ENCODE measurements around the gene ITFG2. TPM values are rescaled to one million over a fixed set of nuclear protein-coding genes. Genes with fewer than 3 reads are reported as not detected.

ITFG2 gene
- total and polyA plus RNA-seq, 4 donors, result 7.5 to 26.3 (median 11.4) TPM

DNA sequence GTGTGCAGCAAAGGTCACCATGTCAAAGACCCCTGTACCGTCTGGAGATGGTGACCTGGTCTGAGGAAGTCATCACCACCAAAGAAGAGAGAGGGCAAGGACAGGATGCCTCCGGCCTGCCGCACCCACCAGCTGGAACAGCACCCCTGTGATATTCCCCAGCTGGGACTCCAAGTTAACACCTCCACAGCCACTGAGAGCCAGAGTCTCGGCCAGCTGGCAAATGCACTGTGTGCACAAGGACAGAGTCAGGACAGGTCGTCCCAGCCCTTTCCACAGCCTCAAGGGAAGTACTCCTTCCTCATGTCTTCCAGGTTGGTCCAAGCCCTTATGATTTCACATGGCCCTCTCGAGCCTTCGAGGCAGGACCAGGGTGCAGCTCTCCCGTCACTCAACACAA is 37.0 kb upstream of the ITFG2 start:
- WGBS, result 74% methylated on average over 8 of the region's 8 CpGs
- Histone ChIP-seq H3K4me1 (ENCODE audit: control insufficient read depth in 4 of 4, insufficient read depth in 4 of 4, low read length in 3 of 4) (peaks cover 0 to 2% (median 0%) of the 10 kb centered on the region in 4 donors), H3K27me3 (ENCODE audit: control insufficient read depth in 4 of 4, insufficient read depth in 4 of 4, low read length in 3 of 4) (no peaks in the 10 kb centered on the region), H3K9me3 (ENCODE audit: control insufficient read depth in 4 of 4, low read length in 3 of 4) (no peaks in the 10 kb centered on the region), H3K9ac (ENCODE audit: low read depth in 1 of 2, low read length in 2 of 2) (no peak overlapping the region), H3K36me3 (ENCODE audit: control insufficient read depth in 4 of 4, insufficient read depth in 3 of 4, low read depth in 1 of 4, low read length in 3 of 4) (no peaks in the 10 kb centered on the region), H3K4me3 (ENCODE audit: low read depth in 1 of 3, low read length in 3 of 3) (no peak overlapping the region), H3K27ac (ENCODE audit: low read depth in 1 of 2, low read length in 2 of 2) (no peak overlapping the region)
- no peak for TF ChIP-seq YY1 (IDR thresholded peaks at IDR 0.05)
- TF ChIP-seq TAF1 (conservative IDR thresholded peaks at IDR 0.05), result no peak
- no peak for DNase-seq (ENCODE audit: low spot score)

DNA sequence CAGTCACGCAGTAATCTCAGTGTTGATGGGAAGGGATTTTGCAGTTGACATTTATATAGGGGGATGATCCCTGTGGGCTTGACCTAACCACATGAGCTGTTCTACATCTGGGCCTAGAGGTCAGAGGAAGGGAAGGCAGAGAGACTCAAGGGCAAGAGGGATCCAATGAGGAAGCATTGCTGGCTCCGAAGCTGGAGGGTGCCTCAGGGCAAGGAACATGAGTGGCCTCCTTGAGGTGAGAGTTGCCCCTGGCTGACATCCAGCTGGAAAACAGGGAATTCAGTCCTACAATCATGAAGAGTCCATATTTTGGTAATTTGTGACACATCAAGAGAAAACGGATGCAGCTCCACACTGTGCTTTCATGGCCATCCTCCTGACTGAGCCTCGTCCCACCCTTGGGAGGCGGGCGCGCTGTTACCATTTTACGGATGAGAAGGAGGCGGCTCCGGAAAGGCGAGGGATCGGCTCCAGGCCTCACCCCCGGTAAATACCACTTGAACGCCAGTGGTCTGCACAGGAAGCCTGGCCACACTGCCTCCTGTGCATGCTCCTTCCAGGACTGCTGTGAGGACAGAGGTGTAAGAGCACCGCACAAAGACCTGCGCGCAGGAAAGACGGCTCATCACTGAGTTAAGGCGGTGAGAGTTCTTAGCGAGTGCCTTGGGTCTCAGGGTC is 36.2 kb upstream of the ITFG2 start:
- TF ChIP-seq, protein P1, sequence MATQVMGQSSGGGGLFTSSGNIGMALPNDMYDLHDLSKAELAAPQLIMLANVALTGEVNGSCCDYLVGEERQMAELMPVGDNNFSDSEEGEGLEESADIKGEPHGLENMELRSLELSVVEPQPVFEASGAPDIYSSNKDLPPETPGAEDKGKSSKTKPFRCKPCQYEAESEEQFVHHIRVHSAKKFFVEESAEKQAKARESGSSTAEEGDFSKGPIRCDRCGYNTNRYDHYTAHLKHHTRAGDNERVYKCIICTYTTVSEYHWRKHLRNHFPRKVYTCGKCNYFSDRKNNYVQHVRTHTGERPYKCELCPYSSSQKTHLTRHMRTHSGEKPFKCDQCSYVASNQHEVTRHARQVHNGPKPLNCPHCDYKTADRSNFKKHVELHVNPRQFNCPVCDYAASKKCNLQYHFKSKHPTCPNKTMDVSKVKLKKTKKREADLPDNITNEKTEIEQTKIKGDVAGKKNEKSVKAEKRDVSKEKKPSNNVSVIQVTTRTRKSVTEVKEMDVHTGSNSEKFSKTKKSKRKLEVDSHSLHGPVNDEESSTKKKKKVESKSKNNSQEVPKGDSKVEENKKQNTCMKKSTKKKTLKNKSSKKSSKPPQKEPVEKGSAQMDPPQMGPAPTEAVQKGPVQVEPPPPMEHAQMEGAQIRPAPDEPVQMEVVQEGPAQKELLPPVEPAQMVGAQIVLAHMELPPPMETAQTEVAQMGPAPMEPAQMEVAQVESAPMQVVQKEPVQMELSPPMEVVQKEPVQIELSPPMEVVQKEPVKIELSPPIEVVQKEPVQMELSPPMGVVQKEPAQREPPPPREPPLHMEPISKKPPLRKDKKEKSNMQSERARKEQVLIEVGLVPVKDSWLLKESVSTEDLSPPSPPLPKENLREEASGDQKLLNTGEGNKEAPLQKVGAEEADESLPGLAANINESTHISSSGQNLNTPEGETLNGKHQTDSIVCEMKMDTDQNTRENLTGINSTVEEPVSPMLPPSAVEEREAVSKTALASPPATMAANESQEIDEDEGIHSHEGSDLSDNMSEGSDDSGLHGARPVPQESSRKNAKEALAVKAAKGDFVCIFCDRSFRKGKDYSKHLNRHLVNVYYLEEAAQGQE (IDR thresholded peaks at IDR 0.05), result no peak
- TF ChIP-seq YY1 (IDR thresholded peaks at IDR 0.05) (no peak), SP1 (IDR thresholded peaks at IDR 0.05) (no peak), JUND (IDR thresholded peaks at IDR 0.05) (no peak), FOXA1 (IDR thresholded peaks at IDR 0.05) (no peak), HNF4A (conservative IDR thresholded peaks at IDR 0.05) (no peak), RAD21 (IDR thresholded peaks at IDR 0.05) (no peak)
- TF ChIP-seq, protein P2, sequence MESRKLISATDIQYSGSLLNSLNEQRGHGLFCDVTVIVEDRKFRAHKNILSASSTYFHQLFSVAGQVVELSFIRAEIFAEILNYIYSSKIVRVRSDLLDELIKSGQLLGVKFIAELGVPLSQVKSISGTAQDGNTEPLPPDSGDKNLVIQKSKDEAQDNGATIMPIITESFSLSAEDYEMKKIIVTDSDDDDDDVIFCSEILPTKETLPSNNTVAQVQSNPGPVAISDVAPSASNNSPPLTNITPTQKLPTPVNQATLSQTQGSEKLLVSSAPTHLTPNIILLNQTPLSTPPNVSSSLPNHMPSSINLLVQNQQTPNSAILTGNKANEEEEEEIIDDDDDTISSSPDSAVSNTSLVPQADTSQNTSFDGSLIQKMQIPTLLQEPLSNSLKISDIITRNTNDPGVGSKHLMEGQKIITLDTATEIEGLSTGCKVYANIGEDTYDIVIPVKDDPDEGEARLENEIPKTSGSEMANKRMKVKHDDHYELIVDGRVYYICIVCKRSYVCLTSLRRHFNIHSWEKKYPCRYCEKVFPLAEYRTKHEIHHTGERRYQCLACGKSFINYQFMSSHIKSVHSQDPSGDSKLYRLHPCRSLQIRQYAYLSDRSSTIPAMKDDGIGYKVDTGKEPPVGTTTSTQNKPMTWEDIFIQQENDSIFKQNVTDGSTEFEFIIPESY (IDR thresholded peaks at IDR 0.05), result no peak
- TF ChIP-seq, protein P3, sequence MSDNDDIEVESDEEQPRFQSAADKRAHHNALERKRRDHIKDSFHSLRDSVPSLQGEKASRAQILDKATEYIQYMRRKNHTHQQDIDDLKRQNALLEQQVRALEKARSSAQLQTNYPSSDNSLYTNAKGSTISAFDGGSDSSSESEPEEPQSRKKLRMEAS (IDR thresholded peaks at IDR 0.05), result no peak
- TF ChIP-seq, protein P4, sequence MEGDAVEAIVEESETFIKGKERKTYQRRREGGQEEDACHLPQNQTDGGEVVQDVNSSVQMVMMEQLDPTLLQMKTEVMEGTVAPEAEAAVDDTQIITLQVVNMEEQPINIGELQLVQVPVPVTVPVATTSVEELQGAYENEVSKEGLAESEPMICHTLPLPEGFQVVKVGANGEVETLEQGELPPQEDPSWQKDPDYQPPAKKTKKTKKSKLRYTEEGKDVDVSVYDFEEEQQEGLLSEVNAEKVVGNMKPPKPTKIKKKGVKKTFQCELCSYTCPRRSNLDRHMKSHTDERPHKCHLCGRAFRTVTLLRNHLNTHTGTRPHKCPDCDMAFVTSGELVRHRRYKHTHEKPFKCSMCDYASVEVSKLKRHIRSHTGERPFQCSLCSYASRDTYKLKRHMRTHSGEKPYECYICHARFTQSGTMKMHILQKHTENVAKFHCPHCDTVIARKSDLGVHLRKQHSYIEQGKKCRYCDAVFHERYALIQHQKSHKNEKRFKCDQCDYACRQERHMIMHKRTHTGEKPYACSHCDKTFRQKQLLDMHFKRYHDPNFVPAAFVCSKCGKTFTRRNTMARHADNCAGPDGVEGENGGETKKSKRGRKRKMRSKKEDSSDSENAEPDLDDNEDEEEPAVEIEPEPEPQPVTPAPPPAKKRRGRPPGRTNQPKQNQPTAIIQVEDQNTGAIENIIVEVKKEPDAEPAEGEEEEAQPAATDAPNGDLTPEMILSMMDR (IDR thresholded peaks at IDR 0.05; ENCODE audit: low read depth, low read length, missing input control), result no peak

More for the DNA sequence above, 36.2 kb upstream of the ITFG2 start:
- 90% methylated on average over 20 of the region's 20 CpGs for WGBS
- no peak overlapping the region for H3K9ac ChIP-seq (ENCODE audit: low read depth in 1 of 2, low read length in 2 of 2)
- H3K36me3 ChIP-seq (ENCODE audit: control insufficient read depth in 4 of 4, insufficient read depth in 3 of 4, low read depth in 1 of 4, low read length in 3 of 4), result no peaks in the 10 kb centered on the region
- DNase-seq (ENCODE audit: low spot score), result no peak
- H3K9me3 ChIP-seq (ENCODE audit: control insufficient read depth in 4 of 4, low read length in 3 of 4), result no peaks in the 10 kb centered on the region
- H3K27ac ChIP-seq (ENCODE audit: low read depth in 1 of 2, low read length in 2 of 2), result no peak overlapping the region
- H3K4me3 ChIP-seq (ENCODE audit: low read depth in 1 of 3, low read length in 3 of 3), result no peak overlapping the region
- peaks cover 0 to 2% (median 0%) of the 10 kb centered on the region in 4 donors for H3K4me1 ChIP-seq (ENCODE audit: control insufficient read depth in 4 of 4, insufficient read depth in 4 of 4, low read length in 3 of 4)
- no peaks in the 10 kb centered on the region for H3K27me3 ChIP-seq (ENCODE audit: control insufficient read depth in 4 of 4, insufficient read depth in 4 of 4, low read length in 3 of 4)
